GM04504 (cell line): ENCODE results near the gene UBL7.
A peak's percentile ranks its signal among the peaks of the same experiment; 100 is the strongest.
"Not testable (repeated sequence)": the region's sequence is repeated elsewhere in the genome, so short reads cannot be mapped to it uniquely, and the experiment has no call there.

Source experiments
- DNase-seq: peaks from one replicate; pipeline ENCODE4 v3.0.0-alpha.2; 2012; ENCODE audit warnings: low read depth

The UBL7 gene

GRCh38 chr15:74460871-74461846 lies at the start of gene UBL7:
TSS of gene UBL7 (minus strand) at chr15:74461160. CDS start at chr15:74458867, 2,293 bp downstream.
- peak; percentile 90 for DNase-seq

- no peak for DNase-seq
Observed at GRCh38 chr15:74506515-74506840, 45.5 kb upstream of the UBL7 start.

GRCh38 chr15:74505837-74506514 lies 45.0 kb upstream of the UBL7 start:
- DNase-seq = peak; percentile 38

GRCh38 chr15:74504836-74505235 lies 43.9 kb upstream of the UBL7 start:
- DNase-seq = no peak

- DNase-seq = no peak
Observed at GRCh38 chr15:74504418-74504817, 43.5 kb upstream of the UBL7 start.

GRCh38 chr15:74502301-74502700 lies 41.3 kb upstream of the UBL7 start:
- no peak for DNase-seq

- no peak for DNase-seq
Observed at GRCh38 chr15:74500401-74500800, 39.4 kb upstream of the UBL7 start.

- no peak for DNase-seq
Observed at GRCh38 chr15:74499366-74499765, 38.4 kb upstream of the UBL7 start.

- DNase-seq = no peak
Observed at GRCh38 chr15:74497584-74497983, 36.6 kb upstream of the UBL7 start.

GRCh38 chr15:74496648-74497047 lies 35.7 kb upstream of the UBL7 start:
- DNase-seq = no peak

- no peak for DNase-seq
Observed at GRCh38 chr15:74490339-74490689, 29.4 kb upstream of the UBL7 start.

- DNase-seq = no peak
Observed at GRCh38 chr15:74489518-74490338, 28.8 kb upstream of the UBL7 start.

- DNase-seq = no peak
Observed at GRCh38 chr15:74488776-74489175, 27.8 kb upstream of the UBL7 start.

- DNase-seq = no peak
Observed at GRCh38 chr15:74482661-74483060, 21.7 kb upstream of the UBL7 start.

GRCh38 chr15:74480364-74480763 lies 19.4 kb upstream of the UBL7 start:
- not testable (repeated sequence) for DNase-seq

GRCh38 chr15:74471621-74472020 lies 10.7 kb upstream of the UBL7 start:
- not testable (repeated sequence) for DNase-seq

GRCh38 chr15:74470631-74471395 lies 9.9 kb upstream of the UBL7 start:
- no peak for DNase-seq

GRCh38 chr15:74468341-74469032 lies 7.5 kb upstream of the UBL7 start:
- DNase-seq = no peak

- DNase-seq = no peak
Observed at GRCh38 chr15:74466570-74466969, 5.6 kb upstream of the UBL7 start.

- DNase-seq = no peak
Observed at GRCh38 chr15:74464897-74465296, 3.9 kb upstream of the UBL7 start.

- no peak for DNase-seq
Observed at GRCh38 chr15:74464216-74464615, 3.3 kb upstream of the UBL7 start.
